Measurements from ENCODE around the gene PLCB4. TPM values are rescaled to one million over a fixed set of nuclear protein-coding genes. Genes with fewer than 3 reads are reported as not detected.

The PLCB4 gene
- total RNA-seq, 1 donor from 2014 or later, result 1.6 TPM

- no peaks in the 10 kb centered on the region for H3K36me3 ChIP-seq (ENCODE audit: control insufficient read depth, insufficient read depth, low read length)
- no peak for TF ChIP-seq CTCF (IDR thresholded peaks at IDR 0.05; ENCODE audit: insufficient read depth, low read length, severe bottlenecking)
- no peak overlapping the region for H3K4me3 ChIP-seq (ENCODE audit: low read depth, low read length)
- DNase-seq (ENCODE audit: low read depth), result no peak
- no peak for FAIRE-seq
- peaks cover 26% of the 10 kb centered on the region for H3K27me3 ChIP-seq (ENCODE audit: control insufficient read depth, insufficient read depth, low read length)
These were observed 451.2 kb downstream of the PLCB4 start for GRCh38 chr20:9520086-9520485.

GRCh38 chr20:9523636-9524035 lies 454.7 kb downstream of the PLCB4 start:
- DNase-seq (ENCODE audit: low read depth), result no peak
- Histone ChIP-seq H3K27me3 (ENCODE audit: control insufficient read depth, insufficient read depth, low read length) (peaks cover 5% of the 10 kb centered on the region), H3K36me3 (ENCODE audit: control insufficient read depth, insufficient read depth, low read length) (no peaks in the 10 kb centered on the region), H3K4me3 (ENCODE audit: low read depth, low read length) (no peak overlapping the region)
- no peak for TF ChIP-seq CTCF (IDR thresholded peaks at IDR 0.05; ENCODE audit: insufficient read depth, low read length, severe bottlenecking)
- FAIRE-seq, result no peak
